HG03469 (cell line): ENCODE data around the gene PLAC8.
A peak's percentile ranks its signal among the peaks of the same experiment; 100 is the strongest.
"Not testable (repeated sequence)": the region's sequence is repeated elsewhere in the genome, so short reads cannot be mapped to it uniquely, and the experiment has no call there.

Source experiments
- ATAC-seq: cut with Tn5 transposase; IDR thresholded peaks from one replicate; pipeline ENCODE4 v1.9.1; 2021; ENCODE audit warnings: mild to moderate bottlenecking, moderate library complexity, moderate number of reproducible peaks; ENCODE audit not compliant: unreplicated experiment

PLAC8 gene

GRCh38 chr4:83112678-83113428 is 1.7 kb downstream of the PLAC8 start:
- ATAC-seq: no peak

- peak; percentile 30 for ATAC-seq
These were observed 2.3 kb downstream of the PLAC8 start for GRCh38 chr4:83112231-83112630.

GRCh38 chr4:83111751-83112141 is 2.8 kb downstream of the PLAC8 start:
- not testable (repeated sequence) for ATAC-seq

GRCh38 chr4:83110970-83111750 is 3.4 kb downstream of the PLAC8 start:
- ATAC-seq: no peak

- peak; percentile 44 for ATAC-seq
These were observed 4.1 kb downstream of the PLAC8 start for GRCh38 chr4:83110223-83110945.

GRCh38 chr4:83109480-83110222 is 4.9 kb downstream of the PLAC8 start:
- no peak for ATAC-seq

GRCh38 chr4:83108101-83108861 is 6.2 kb downstream of the PLAC8 start:
- no peak for ATAC-seq

GRCh38 chr4:83107631-83108030 is 6.9 kb downstream of the PLAC8 start:
- no peak for ATAC-seq

GRCh38 chr4:83104991-83105390 is 9.5 kb downstream of the PLAC8 start:
- ATAC-seq: no peak

- ATAC-seq: no peak
These were observed 18.1 kb downstream of the PLAC8 start for GRCh38 chr4:83096397-83096796.

- ATAC-seq: no peak
These were observed 21.4 kb downstream of the PLAC8 start for GRCh38 chr4:83093060-83093640.

- ATAC-seq: no peak
These were observed 24.9 kb downstream of the PLAC8 start for GRCh38 chr4:83089410-83090157.

GRCh38 chr4:83084956-83085355 is 29.6 kb downstream of the PLAC8 start:
- not testable (repeated sequence) for ATAC-seq

GRCh38 chr4:83083925-83084475 is 30.5 kb downstream of the PLAC8 start:
- ATAC-seq: peak; percentile 43

GRCh38 chr4:83082777-83083176 is 31.8 kb downstream of the PLAC8 start:
- ATAC-seq: no peak

GRCh38 chr4:83080561-83080960 is 34.0 kb downstream of the PLAC8 start:
- ATAC-seq: no peak

GRCh38 chr4:83075311-83076095 is 39.0 kb downstream of the PLAC8 start:
- no peak for ATAC-seq

GRCh38 chr4:83074783-83075182 is 39.7 kb downstream of the PLAC8 start:
- not testable (repeated sequence) for ATAC-seq
